Measurements from ENCODE around the gene THSD4.

The THSD4 gene

GRCh38 chr15:71830981-71831380 is 715.7 kb downstream of the THSD4 start:
- no peak for DNase-seq (ENCODE audit: low read depth in 2 of 2)
